Measurements from ENCODE around the gene SEMA4C.

Gene SEMA4C, protein sequence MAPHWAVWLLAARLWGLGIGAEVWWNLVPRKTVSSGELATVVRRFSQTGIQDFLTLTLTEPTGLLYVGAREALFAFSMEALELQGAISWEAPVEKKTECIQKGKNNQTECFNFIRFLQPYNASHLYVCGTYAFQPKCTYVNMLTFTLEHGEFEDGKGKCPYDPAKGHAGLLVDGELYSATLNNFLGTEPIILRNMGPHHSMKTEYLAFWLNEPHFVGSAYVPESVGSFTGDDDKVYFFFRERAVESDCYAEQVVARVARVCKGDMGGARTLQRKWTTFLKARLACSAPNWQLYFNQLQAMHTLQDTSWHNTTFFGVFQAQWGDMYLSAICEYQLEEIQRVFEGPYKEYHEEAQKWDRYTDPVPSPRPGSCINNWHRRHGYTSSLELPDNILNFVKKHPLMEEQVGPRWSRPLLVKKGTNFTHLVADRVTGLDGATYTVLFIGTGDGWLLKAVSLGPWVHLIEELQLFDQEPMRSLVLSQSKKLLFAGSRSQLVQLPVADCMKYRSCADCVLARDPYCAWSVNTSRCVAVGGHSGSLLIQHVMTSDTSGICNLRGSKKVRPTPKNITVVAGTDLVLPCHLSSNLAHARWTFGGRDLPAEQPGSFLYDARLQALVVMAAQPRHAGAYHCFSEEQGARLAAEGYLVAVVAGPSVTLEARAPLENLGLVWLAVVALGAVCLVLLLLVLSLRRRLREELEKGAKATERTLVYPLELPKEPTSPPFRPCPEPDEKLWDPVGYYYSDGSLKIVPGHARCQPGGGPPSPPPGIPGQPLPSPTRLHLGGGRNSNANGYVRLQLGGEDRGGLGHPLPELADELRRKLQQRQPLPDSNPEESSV

DNA sequence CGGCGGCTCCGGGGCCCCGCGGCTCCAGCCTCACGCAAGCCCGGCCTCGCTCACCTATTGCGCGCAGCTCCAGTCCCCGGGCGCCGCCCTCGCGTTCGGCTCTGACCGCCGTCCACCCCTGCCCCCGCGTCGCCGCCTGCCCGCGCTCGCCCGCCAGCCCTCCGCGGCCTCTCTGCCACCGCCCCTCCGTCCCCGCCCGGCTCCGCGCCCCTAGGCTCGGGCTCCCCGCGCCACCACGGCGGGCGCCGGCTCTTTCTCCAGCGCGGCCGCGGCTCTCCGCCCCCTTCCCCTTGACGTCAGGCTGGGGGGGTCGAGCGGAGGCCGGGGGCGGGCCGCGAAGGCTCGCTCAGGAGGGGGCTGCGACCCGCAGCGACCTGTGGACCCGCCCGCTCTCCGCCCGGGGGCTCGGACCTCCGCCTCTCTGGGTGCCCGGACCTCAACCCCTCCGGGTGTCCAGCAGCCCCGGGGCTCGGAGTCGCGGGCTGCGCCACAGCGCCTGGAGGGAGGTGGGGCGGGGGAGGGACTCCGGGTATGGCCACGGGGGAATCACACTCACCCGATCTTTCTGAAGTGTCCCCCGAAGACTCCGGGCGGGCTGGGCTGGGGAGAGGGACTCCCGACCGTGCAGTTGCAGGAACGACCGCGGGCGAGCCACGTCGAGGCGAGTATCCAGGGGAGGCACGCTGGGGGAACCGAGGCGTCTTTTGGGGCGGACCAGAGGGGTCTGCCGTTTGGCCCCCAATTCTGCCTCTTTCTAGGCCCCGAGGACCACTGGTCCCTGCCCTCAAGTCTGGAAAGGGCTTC lies at the start of gene SEMA4C:
Gene SEMA4C, minus strand, starts transcription at position 259 of the 804 bp plus-strand sequence. CDS start 2,194 bp downstream, outside the sequence.
- DNase-seq, result no peak

GRCh38 chr2:96918754-96919550 lies 49.1 kb upstream of the SEMA4C start:
- no peak for DNase-seq

DNA sequence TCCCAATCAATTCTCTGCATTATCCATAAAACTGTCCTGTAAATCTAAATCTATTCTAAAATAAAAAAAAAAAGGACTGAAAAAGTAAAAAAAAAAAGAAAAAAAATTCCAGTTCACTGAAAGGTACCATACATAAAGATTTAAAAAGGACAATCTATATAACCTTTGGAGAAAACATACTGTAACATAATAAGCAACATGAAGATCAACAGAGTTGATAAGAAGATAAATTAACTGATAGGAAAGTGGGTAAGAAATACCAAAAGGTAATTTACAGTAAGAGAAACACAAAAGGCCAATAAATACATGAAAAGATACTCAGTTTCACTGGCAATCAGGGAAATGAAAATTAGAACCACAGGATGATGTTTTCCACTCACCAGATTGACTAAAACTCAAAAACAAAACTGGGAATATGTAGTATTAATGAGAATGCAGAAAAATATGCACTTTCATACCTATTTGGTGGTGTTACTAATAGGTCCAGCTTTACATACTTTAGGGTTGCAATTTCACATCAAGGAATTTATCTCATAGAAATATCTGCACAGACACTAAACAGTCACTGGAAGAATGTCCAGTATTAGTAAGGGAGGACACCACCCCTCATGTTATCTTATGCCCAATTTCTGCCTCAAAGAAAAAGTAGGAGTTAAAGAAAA lies 48.3 kb upstream of the SEMA4C start:
- no peak for DNase-seq

- no peak for DNase-seq
Observed at GRCh38 chr2:96916646-96917543, 47.0 kb upstream of the SEMA4C start.

- no peak for DNase-seq
Observed at GRCh38 chr2:96916156-96916630, 46.3 kb upstream of the SEMA4C start.

DNA sequence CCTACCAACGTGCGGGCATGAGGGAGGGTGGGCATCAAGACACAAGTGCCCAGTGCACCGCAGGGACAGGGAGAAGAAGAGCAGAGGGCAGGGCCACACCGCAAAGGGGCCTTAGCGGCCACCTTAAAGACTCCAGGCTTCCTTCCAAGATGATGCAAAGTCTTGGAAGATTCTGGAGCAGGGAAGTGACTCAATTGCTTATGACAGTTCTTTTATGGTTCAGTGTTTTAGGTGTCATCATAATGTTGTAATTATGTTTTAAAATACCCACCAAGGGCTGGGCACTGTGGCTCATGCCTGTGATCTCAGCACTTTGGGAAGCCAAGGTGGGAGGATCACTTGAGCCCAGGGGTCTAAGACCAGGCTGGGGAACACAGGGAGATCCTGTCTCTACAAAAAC lies 44.5 kb upstream of the SEMA4C start:
- DNase-seq, result no peak

- DNase-seq, result no peak
Observed at GRCh38 chr2:96913398-96914202, 43.7 kb upstream of the SEMA4C start.

DNA sequence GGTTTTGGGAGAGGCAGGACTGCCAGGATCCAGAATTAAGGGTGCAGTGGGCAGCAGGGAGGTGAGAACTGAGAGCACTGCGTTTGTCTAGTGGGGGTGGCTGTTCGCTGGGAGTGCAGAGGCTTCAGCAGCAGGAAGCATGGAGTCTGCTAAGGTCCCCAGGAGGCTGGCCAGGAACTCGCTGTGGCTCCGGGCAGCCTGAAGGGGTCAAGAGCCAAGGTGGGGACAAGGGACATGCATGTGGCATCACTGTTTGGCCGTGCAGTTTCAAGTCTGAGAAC lies 43.2 kb upstream of the SEMA4C start:
- no peak for DNase-seq

- no peak for DNase-seq
Observed at GRCh38 chr2:96912346-96913116, 42.7 kb upstream of the SEMA4C start.

DNA sequence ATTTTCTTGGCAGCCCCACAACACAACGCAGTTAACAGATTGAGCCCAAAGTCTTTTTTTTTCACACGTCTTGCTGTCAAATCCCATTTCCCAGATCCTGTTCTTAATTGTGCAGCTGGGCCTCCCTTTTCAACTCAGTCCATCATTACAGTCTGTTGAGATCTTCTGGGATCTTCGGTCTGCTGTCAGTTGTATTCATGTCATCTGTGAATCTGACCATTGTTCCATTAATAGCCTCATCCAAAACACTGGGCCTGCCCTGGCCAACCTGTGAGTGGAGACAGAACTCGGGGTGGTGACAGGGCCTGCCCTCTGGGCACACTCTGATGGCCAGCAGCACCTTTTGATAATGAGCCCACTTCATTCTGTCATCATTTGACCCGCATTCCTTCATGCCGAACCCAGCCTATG lies 39.7 kb upstream of the SEMA4C start:
- no peak for DNase-seq

- DNase-seq, result no peak
Observed at GRCh38 chr2:96907115-96908041, 37.5 kb upstream of the SEMA4C start.

GRCh38 chr2:96906729-96907114 lies 36.8 kb upstream of the SEMA4C start:
- DNase-seq, result no peak

GRCh38 chr2:96903815-96904214 lies 33.9 kb upstream of the SEMA4C start:
- DNase-seq, result no peak

DNA sequence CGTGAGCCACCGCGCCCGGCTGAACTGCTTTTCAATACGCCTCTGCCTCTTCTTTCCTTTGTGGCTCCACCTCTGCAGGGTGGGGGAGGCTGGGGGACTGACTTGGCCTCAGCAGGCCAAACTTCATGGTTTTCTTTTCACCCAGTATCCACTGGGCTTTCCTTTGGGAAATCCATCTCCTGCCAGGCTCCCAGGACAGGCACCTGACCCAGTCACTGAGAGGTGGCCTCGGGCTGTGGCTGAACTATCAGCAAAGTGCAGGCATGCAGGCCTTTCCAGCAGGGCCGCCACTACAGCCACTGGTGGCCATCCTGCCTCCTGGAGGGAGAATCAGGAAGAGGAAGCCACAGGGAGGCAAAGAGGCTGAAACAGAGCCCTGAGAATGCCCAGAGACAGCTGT lies 33.4 kb upstream of the SEMA4C start:
- DNase-seq, result no peak

GRCh38 chr2:96900237-96900636 lies 30.4 kb upstream of the SEMA4C start:
- no peak for DNase-seq

DNA sequence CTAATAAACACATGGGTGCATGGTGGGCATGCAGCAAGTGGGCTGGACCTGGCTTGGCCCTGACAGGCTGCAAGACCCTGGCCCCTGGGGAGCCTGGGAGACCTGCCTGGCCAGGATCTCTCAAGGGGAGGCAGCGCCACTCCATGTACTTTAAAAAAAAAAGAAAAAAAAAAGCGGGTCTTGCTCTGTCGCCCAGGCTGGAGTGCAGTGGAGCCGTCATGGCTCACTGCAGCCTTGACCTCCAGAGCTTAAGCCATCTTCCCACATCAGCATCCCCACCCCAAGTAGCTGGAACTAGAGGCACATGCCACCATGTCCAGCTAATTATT lies 29.5 kb upstream of the SEMA4C start:
- no peak for DNase-seq

DNA sequence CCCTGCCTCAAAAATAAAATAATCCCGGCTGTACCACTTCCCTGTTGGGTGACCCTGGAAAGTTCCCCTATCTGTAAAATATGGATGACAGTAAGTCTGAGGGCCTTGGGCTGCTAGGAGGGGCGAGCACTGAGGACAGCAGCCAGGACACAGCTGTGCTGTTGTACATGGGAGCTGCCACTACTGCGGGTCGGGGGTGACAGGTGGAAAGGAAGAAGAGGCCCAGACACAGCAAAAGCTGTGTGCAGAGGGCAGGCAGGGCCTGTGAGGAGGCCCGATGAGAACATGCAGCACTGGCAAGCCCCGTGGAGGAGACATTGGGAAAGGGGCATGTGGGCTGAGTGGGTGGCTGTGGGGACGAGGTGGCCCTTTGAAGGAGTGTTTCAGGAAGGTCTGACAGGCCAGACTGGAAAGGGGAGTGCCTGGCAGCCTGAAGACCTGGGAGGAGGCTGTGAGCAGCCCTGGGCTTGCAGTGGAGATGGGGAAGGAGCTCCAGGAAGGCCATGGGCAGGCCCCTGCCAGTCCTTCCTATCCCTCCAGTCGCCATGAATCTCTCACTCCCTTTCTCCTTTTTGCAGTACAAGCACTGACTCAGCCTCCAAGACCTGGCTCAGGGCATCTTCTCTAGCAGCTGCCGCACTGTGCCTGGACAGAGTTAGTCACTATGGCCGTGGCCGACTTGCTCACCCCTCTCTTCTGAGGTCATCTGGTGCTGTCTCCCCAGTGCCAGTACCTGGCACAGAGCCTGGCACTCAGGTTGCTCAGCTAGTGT lies 28.9 kb upstream of the SEMA4C start:
- DNase-seq, result peak; percentile 21
